HL-60 (cell line): Measurements from ENCODE around the gene C10orf105.

Source experiments
- DNase-seq, 2 experiments: peaks; one replicate each; pipeline ENCODE4 v3.0.0-alpha.2; 2010 to 2020; ENCODE audit warnings: low read depth in 1 of 2, low spot score in 1 of 2
- H3K27ac ChIP-seq: fragments of 250-450 bp; sonication (Bioruptor Pico); replicated peaks from 2 replicates; pipeline ENCODE4 v1.5.1; 2020; ENCODE audit warnings: mild to moderate bottlenecking, moderate library complexity
- H3K27me3 ChIP-seq: fragments of 250-450 bp; sonication (Bioruptor Pico); 2 replicates; pipeline ENCODE4 v1.5.1; 2021; ENCODE audit warnings: mild to moderate bottlenecking, moderate library complexity; ENCODE audit not compliant: insufficient read depth, poor library complexity, severe bottlenecking
- H3K4me3 ChIP-seq: replicated peaks from 2 replicates; pipeline ENCODE4 v1.5.1; 2011; ENCODE audit warnings: mild to moderate bottlenecking, control low read depth, low read length; ENCODE audit not compliant: insufficient read depth
- CTCF ChIP-seq: IDR thresholded peaks from one replicate; pipeline ENCODE4 v1.5.1; 2011; ENCODE audit warnings: low read length, control low read depth, inconsistent platforms; ENCODE audit not compliant: insufficient read depth
- GABPA ChIP-seq: IDR thresholded peaks from 2 replicates; pipeline ENCODE4 v1.6.1; 2012; ENCODE audit warnings: low read depth
- POLR2AphosphoS5 ChIP-seq: IDR thresholded peaks from 2 replicates; pipeline ENCODE4 v1.6.1; 2012; ENCODE audit warnings: low read depth
- REST ChIP-seq: IDR thresholded peaks from 2 replicates; pipeline ENCODE4 v1.6.1; 2012; ENCODE audit warnings: low read depth; ENCODE audit not compliant: insufficient replicate concordance
- SPI1 ChIP-seq: IDR thresholded peaks from 2 replicates; pipeline ENCODE4 v1.6.1; 2012; ENCODE audit warnings: low read depth, mild to moderate bottlenecking, borderline replicate concordance

The C10orf105 gene

GRCh38 chr10:71708897-71709882, 10.4 kb downstream of the C10orf105 start:
- no peak overlapping the region for H3K4me3 ChIP-seq
- DNase-seq = no peak
- no peaks in the 10 kb centered on the region for H3K27me3 ChIP-seq
- TF ChIP-seq GABPA (no peak), POLR2AphosphoS5 (no peak), SPI1 (no peak), CTCF (no peak), REST (no peak)
- H3K27ac ChIP-seq = no peak overlapping the region

GRCh38 chr10:71708301-71708703, 11.3 kb downstream of the C10orf105 start:
- DNase-seq = peak in 1 of 2 experiments; percentile 61
- no peak overlapping the region for H3K4me3 ChIP-seq
- no peaks in the 10 kb centered on the region for H3K27me3 ChIP-seq
- H3K27ac ChIP-seq = no peak overlapping the region
- TF ChIP-seq SPI1 = no peak
- no peak for TF ChIP-seq GABPA
- TF ChIP-seq REST = no peak
- TF ChIP-seq CTCF = peak; percentile 87
- TF ChIP-seq POLR2AphosphoS5 = no peak

- Histone ChIP-seq H3K4me3 (no peak overlapping the region), H3K27ac (0 out of 2 replicates have a peak overlapping the region, but pooled peaks have one; percentile 4), H3K27me3 (no peaks in the 10 kb centered on the region)
- no peak for DNase-seq
- TF ChIP-seq POLR2AphosphoS5 (no peak), GABPA (no peak), CTCF (no peak), SPI1 (no peak), REST (no peak)
These were observed 12.3 kb downstream of the C10orf105 start for GRCh38 chr10:71707240-71707789.
